H9 (cell line): ENCODE data around the gene RPS6KA6. TPM values are rescaled to one million over a fixed set of nuclear protein-coding genes. Genes with fewer than 3 reads are reported as not detected.

Source experiments
- DNase-seq: peaks from one replicate; pipeline ENCODE4 v3.0.0-alpha.2; 2017
- H2AFZ ChIP-seq: one replicate; pipeline ENCODE4 v1.6.1; 2013; ENCODE audit warnings: mild to moderate bottlenecking, low read length, control low read depth, moderate library complexity
- H2AK5ac ChIP-seq: 2 replicates; pipeline ENCODE4 v1.6.1; 2013; ENCODE audit warnings: low read length, control low read depth, mixed read lengths; ENCODE audit not compliant: insufficient read length
- H2BK120ac ChIP-seq: one replicate; pipeline ENCODE4 v1.6.1; 2013; ENCODE audit warnings: low read depth, mild to moderate bottlenecking, low read length, control low read depth, inconsistent platforms; ENCODE audit not compliant: poor library complexity, severe bottlenecking
- H2BK12ac ChIP-seq: 2 replicates; pipeline ENCODE4 v1.6.1; 2013; ENCODE audit warnings: low read length, control low read depth, mixed read lengths, low read depth; ENCODE audit not compliant: insufficient read length
- H2BK15ac ChIP-seq: 2 replicates; pipeline ENCODE4 v1.6.1; 2013; ENCODE audit warnings: low read depth, low read length, control low read depth
- H2BK20ac ChIP-seq: one replicate; pipeline ENCODE4 v1.6.1; 2013; ENCODE audit warnings: low read depth, mild to moderate bottlenecking, low read length, control low read depth, inconsistent platforms; ENCODE audit not compliant: poor library complexity, severe bottlenecking
- H2BK5ac ChIP-seq: 2 replicates; pipeline ENCODE4 v1.6.1; 2013; ENCODE audit warnings: low read length, control low read depth, mixed read lengths; ENCODE audit not compliant: insufficient read length
- H3K14ac ChIP-seq: 2 replicates; pipeline ENCODE4 v1.6.1; 2013; ENCODE audit warnings: low read length, control low read depth; ENCODE audit not compliant: insufficient read depth
- H3K18ac ChIP-seq: 2 replicates; pipeline ENCODE4 v1.6.1; 2013; ENCODE audit warnings: low read depth, mild to moderate bottlenecking, mixed read lengths, low read length, control low read depth; ENCODE audit not compliant: insufficient read length
- H3K23ac ChIP-seq: 2 replicates; pipeline ENCODE4 v1.6.1; 2013; ENCODE audit warnings: low read length, control low read depth, mixed read lengths, low read depth; ENCODE audit not compliant: insufficient read length
- H3K23me2 ChIP-seq: 2 replicates; pipeline ENCODE4 v1.6.1; 2013; ENCODE audit warnings: low read depth, mild to moderate bottlenecking, mixed read lengths, low read length, control low read depth; ENCODE audit not compliant: insufficient read length, poor library complexity, severe bottlenecking
- H3K27ac ChIP-seq: 2 replicates; pipeline ENCODE4 v1.5.1; 2013; ENCODE audit warnings: low read length, control low read depth, mixed read lengths, low read depth; ENCODE audit not compliant: insufficient read length
- H3K27me3 ChIP-seq: 2 replicates; pipeline ENCODE4 v1.6.1; 2013; ENCODE audit warnings: low read length, control low read depth, inconsistent platforms; ENCODE audit not compliant: insufficient read depth
- H3K4ac ChIP-seq: 2 replicates; pipeline ENCODE4 v1.6.1; 2013; ENCODE audit warnings: low read depth, mild to moderate bottlenecking, control low read depth, inconsistent platforms, low read length, moderate library complexity
- H3K4me1 ChIP-seq: 2 replicates; pipeline ENCODE4 v1.6.1; 2013; ENCODE audit warnings: low read length, control low read depth, inconsistent platforms; ENCODE audit not compliant: insufficient read depth
- H3K4me2 ChIP-seq: 2 replicates; pipeline ENCODE4 v1.6.1; 2013; ENCODE audit warnings: low read length, control low read depth, mixed read lengths; ENCODE audit not compliant: insufficient read length, insufficient read depth
- H3K56ac ChIP-seq: 2 replicates; pipeline ENCODE4 v1.6.1; 2013; ENCODE audit warnings: low read depth, mild to moderate bottlenecking, mixed read lengths, low read length, control low read depth; ENCODE audit not compliant: insufficient read length
- H3K79me1 ChIP-seq: 2 replicates; pipeline ENCODE4 v1.6.1; 2013; ENCODE audit warnings: low read depth, mild to moderate bottlenecking, moderate library complexity, low read length, control low read depth, inconsistent platforms; ENCODE audit not compliant: insufficient read depth, poor library complexity, severe bottlenecking
- H3K79me2 ChIP-seq: 2 replicates; pipeline ENCODE4 v1.6.1; 2013; ENCODE audit warnings: low read length, control low read depth, inconsistent platforms; ENCODE audit not compliant: insufficient read depth
- H3K9ac ChIP-seq: 2 replicates; pipeline ENCODE4 v1.6.1; 2013; ENCODE audit warnings: low read length, control low read depth, mixed read lengths; ENCODE audit not compliant: insufficient read length; ENCODE audit errors: extremely low read depth
- H3K9me3 ChIP-seq: one replicate; pipeline ENCODE4 v1.6.1; 2013; ENCODE audit warnings: low read depth, low read length, inconsistent platforms; ENCODE audit not compliant: control insufficient read depth
- H3T11ph ChIP-seq: one replicate; pipeline ENCODE4 v1.6.1; 2013; ENCODE audit warnings: mild to moderate bottlenecking, low read length, control low read depth, inconsistent platforms
- H4K20me1 ChIP-seq: one replicate; pipeline ENCODE4 v1.6.1; 2013; ENCODE audit not compliant: control insufficient read depth, insufficient read length, insufficient read depth
- H4K5ac ChIP-seq: 2 replicates; pipeline ENCODE4 v1.6.1; 2013; ENCODE audit warnings: low read depth, mild to moderate bottlenecking, mixed read lengths, low read length, control low read depth; ENCODE audit not compliant: insufficient read length
- H4K8ac ChIP-seq: replicated peaks from 2 replicates; pipeline ENCODE4 v1.6.1; 2013; ENCODE audit warnings: low read length, control low read depth, mixed read lengths, low read depth; ENCODE audit not compliant: insufficient read length
- H4K91ac ChIP-seq: 2 replicates; pipeline ENCODE4 v1.6.1; 2013; ENCODE audit warnings: low read depth, mild to moderate bottlenecking, moderate library complexity, mixed read lengths, low read length, control low read depth; ENCODE audit not compliant: insufficient read length
- H3K27ac Mint-ChIP-seq, 3 experiments: 2 replicates in 2 of 3; 3 replicates in 1 of 3; pipeline ENCODE4 v1.8.0; 2020 to 2021; ENCODE audit warnings: mixed read lengths in 3 of 3, mild to moderate bottlenecking in 1 of 3, moderate library complexity in 1 of 3
- H3K27me3 Mint-ChIP-seq: 2 replicates; pipeline ENCODE4 v1.8.0; 2021; ENCODE audit warnings: low read depth, mild to moderate bottlenecking, moderate library complexity, mixed read lengths
- H3K36me3 Mint-ChIP-seq, 3 experiments: 2 replicates in 2 of 3; 3 replicates in 1 of 3; pipeline ENCODE4 v1.8.0; 2020 to 2021; ENCODE audit warnings: low read depth in 3 of 3, mixed read lengths in 3 of 3; ENCODE audit not compliant: insufficient read depth in 1 of 3
- H3K4me1 Mint-ChIP-seq, 2 experiments: 2 replicates each; pipeline ENCODE4 v1.8.0; 2020; ENCODE audit warnings: mixed read lengths in 2 of 2
- H3K4me3 Mint-ChIP-seq, 2 experiments: 2 replicates in 1 of 2; 3 replicates in 1 of 2; pipeline ENCODE4 v1.8.0; 2020 to 2021; ENCODE audit warnings: mild to moderate bottlenecking in 2 of 2, mixed read lengths in 2 of 2, moderate library complexity in 1 of 2
- H3K9me3 Mint-ChIP-seq, 2 experiments: 2 replicates in 1 of 2; 3 replicates in 1 of 2; pipeline ENCODE4 v1.8.0; 2020; ENCODE audit warnings: mild to moderate bottlenecking in 2 of 2, mixed read lengths in 2 of 2, moderate library complexity in 1 of 2
- WGBS: extraction: QIAGEN DNeasy Blood & Tissue Kit; methylation state at CpG from one replicate; pipeline ENCODE4 v1.1.7; 2013; ENCODE audit warnings: missing lambda C conversion rate, low lambda C conversion rate, mixed read lengths; ENCODE audit not compliant: insufficient read length; ENCODE audit errors: extremely low coverage; 5-methylcytosine and 5-hydroxymethylcytosine counted together
- total RNA-seq: library from RNA; stranded (reverse); gene quantifications from 2 replicates; pipeline ENCODE4 v1.2.1, GENCODE V29; 2021
- TF ChIP-seq, protein P1 (sequence below): fragments of 200-600 bp; sonication (generic); conservative IDR thresholded peaks from 3 replicates; pipeline ENCODE4 v1.8.0; 2021; ENCODE audit warnings: antibody characterized with exemption, mild to moderate bottlenecking

RPS6KA6 gene
- total RNA-seq, 1 experiment from 2014 or later, result 12.1 TPM

DNA sequence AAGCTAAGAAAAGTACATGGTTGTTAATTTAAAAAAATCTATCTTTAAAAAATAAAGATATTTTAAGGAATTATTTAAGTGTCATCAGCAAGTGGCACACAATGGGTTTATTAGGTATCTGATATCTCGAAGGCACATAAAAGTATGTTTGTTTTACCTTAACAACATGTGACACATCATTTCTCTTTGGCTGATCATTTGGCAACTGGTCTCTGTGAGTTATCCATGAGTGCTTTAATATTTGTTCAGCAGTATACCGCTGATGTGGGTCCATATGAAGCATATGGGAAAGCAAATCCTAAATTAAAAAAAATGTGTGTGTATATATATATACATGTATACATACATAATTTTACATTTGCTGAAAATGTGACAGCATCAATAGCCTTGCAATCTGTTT, 123.2 kb downstream of the RPS6KA6 start:
- no peak for DNase-seq
- Histone ChIP-seq H4K5ac (no peak overlapping the region), H2AFZ (no peak overlapping the region), H3K56ac (no peak overlapping the region), H2BK12ac (no peak overlapping the region), H3K4me1 (no peaks in the 10 kb centered on the region), H3K79me2 (no peaks in the 10 kb centered on the region), H2AK5ac (no peak overlapping the region), H4K91ac (no peak overlapping the region), H3K9ac (no peak overlapping the region), H3K4ac (no peak overlapping the region), H3K27ac (no peak overlapping the region), H2BK20ac (no peak overlapping the region), H4K20me1 (no peaks in the 10 kb centered on the region), H3T11ph (no peak overlapping the region), H3K18ac (no peak overlapping the region), H3K27me3 (no peaks in the 10 kb centered on the region), H3K23ac (no peak overlapping the region), H2BK5ac (no peak overlapping the region), H4K8ac (no peak overlapping the region), H2BK15ac (no peak overlapping the region), H3K23me2 (no peaks in the 10 kb centered on the region), H3K14ac (no peak overlapping the region), H2BK120ac (no peak overlapping the region), H3K79me1 (no peaks in the 10 kb centered on the region), H3K4me2 (no peak overlapping the region), H3K9me3 (peaks cover 12% of the 10 kb centered on the region)
- no peaks in the 10 kb centered on the region; the same call in 1 of the 2 replicates for H3K27me3 Mint-ChIP-seq
- H3K4me3 Mint-ChIP-seq, result no peak overlapping the region
- WGBS, result no CpG with 5 or more reads among the region's 2 CpGs
- H3K27ac Mint-ChIP-seq, result no peak overlapping the region
- TF ChIP-seq, protein P1, sequence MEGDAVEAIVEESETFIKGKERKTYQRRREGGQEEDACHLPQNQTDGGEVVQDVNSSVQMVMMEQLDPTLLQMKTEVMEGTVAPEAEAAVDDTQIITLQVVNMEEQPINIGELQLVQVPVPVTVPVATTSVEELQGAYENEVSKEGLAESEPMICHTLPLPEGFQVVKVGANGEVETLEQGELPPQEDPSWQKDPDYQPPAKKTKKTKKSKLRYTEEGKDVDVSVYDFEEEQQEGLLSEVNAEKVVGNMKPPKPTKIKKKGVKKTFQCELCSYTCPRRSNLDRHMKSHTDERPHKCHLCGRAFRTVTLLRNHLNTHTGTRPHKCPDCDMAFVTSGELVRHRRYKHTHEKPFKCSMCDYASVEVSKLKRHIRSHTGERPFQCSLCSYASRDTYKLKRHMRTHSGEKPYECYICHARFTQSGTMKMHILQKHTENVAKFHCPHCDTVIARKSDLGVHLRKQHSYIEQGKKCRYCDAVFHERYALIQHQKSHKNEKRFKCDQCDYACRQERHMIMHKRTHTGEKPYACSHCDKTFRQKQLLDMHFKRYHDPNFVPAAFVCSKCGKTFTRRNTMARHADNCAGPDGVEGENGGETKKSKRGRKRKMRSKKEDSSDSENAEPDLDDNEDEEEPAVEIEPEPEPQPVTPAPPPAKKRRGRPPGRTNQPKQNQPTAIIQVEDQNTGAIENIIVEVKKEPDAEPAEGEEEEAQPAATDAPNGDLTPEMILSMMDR, result no peak
- H3K9me3 Mint-ChIP-seq, result peaks cover 40 to 48% of the 10 kb centered on the region in 2 experiments; a peak in 4 of 5 replicates
- peaks cover 3 to 6% (median 4%) of the 10 kb centered on the region in 3 experiments; a peak in 4 of 7 replicates for H3K36me3 Mint-ChIP-seq
- H3K4me1 Mint-ChIP-seq, result no peaks in the 10 kb centered on the region
